ENCODE results near the gene KCTD12.

GRCh38 chr13:76921516-76921915 lies 35.3 kb upstream of the KCTD12 start:
- no peak for TF ChIP-seq GATA2 (IDR thresholded peaks at IDR 0.05; ENCODE audit: low read depth, low read length)
- TF ChIP-seq GATA3 (IDR thresholded peaks at IDR 0.05; ENCODE audit: low read depth, low read length), result no peak
